Gastrocnemius medialis (tissue), 4 donors: ENCODE measurements around the gene SLC25A1.

Source experiments
- POLR2A ChIP-seq, 2 donors: fragments of 450-650 bp; IDR thresholded peaks; one replicate each; pipeline ENCODE4 v1.6.1; 2017; ENCODE audit warnings: antibody characterized with exemption in 2 of 2, mild to moderate bottlenecking in 2 of 2, moderate library complexity in 2 of 2
- TF ChIP-seq, protein P1 (sequence below), 5 experiments: fragments of 450-650 bp in 3 of 5; fragments of 200-600 bp in 2 of 5; sonication (generic) in 2 of 5; IDR thresholded peaks in 4 of 5; conservative IDR thresholded peaks in 1 of 5; 1 replicate in 4 of 5; 2 replicates in 1 of 5; pipeline ENCODE4 v1.5.1; 2016 to 2019; ENCODE audit warnings: antibody characterized with exemption in 5 of 5, mild to moderate bottlenecking in 3 of 5, moderate library complexity in 3 of 5

DNA sequence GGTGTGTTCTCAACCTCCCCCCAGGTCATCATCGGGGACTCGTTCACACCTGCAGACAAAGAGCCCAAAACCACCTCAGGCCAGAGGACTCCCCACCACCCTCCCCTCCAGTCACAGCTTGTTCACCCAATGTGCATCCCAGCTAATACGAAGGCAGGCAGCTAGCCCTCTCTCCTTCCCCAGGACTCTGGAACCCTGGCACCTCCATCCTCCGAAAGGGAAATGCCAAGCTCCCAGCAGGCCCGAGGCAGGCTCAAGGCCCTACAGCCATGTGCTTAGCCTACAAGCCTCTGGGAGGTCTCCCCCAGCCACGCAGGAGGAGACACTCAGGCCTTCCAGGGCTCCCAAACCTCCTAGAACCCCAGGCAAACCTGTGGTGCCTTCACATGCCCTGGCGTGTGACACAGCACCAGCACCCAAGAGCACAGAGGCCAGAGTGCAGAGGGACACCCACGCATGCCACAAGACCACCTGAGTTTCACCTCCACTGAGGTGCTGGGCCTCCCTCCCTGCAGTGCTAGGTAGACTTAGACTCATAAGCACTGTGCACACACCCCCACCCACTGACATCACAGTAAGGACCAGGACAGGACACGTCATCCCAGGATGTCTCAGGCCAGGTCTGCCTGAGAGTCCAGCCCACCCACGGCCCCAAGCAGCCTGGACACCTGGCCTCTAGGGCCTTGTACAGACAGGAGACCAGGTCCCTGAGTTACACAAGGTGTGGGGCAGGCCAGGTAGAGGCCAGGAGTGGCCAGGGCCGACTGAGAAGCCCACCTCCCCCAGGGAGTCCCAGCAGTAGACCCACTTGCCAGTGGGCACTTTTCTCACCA is 40.9 kb downstream of the SLC25A1 start:
- TF ChIP-seq, protein P1, sequence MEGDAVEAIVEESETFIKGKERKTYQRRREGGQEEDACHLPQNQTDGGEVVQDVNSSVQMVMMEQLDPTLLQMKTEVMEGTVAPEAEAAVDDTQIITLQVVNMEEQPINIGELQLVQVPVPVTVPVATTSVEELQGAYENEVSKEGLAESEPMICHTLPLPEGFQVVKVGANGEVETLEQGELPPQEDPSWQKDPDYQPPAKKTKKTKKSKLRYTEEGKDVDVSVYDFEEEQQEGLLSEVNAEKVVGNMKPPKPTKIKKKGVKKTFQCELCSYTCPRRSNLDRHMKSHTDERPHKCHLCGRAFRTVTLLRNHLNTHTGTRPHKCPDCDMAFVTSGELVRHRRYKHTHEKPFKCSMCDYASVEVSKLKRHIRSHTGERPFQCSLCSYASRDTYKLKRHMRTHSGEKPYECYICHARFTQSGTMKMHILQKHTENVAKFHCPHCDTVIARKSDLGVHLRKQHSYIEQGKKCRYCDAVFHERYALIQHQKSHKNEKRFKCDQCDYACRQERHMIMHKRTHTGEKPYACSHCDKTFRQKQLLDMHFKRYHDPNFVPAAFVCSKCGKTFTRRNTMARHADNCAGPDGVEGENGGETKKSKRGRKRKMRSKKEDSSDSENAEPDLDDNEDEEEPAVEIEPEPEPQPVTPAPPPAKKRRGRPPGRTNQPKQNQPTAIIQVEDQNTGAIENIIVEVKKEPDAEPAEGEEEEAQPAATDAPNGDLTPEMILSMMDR (IDR thresholded peaks at IDR 0.05 in 4 of 5, conservative IDR thresholded peaks at IDR 0.05 in 1 of 5), result no peak
- TF ChIP-seq POLR2A (IDR thresholded peaks at IDR 0.05), result no peak
